IMR-90 (cell line): ENCODE measurements around the gene PADI2.

ENCODE experiments used
- CEBPB ChIP-seq: IDR thresholded peaks from 2 replicates; pipeline ENCODE4 v1.6.1; 2012; ENCODE audit warnings: low read depth, low read length, improper control_type of control experiment
- MXI1 ChIP-seq: IDR thresholded peaks from 2 replicates; pipeline ENCODE4 v1.6.1; 2012; ENCODE audit warnings: low read depth, mild to moderate bottlenecking, low read length, moderate library complexity, borderline replicate concordance
- TF ChIP-seq, protein P1 (sequence below): conservative IDR thresholded peaks from 2 replicates; pipeline ENCODE4 v1.5.1; 2012; ENCODE audit warnings: mild to moderate bottlenecking, low read depth, low read length, improper control_type of control experiment

DNA sequence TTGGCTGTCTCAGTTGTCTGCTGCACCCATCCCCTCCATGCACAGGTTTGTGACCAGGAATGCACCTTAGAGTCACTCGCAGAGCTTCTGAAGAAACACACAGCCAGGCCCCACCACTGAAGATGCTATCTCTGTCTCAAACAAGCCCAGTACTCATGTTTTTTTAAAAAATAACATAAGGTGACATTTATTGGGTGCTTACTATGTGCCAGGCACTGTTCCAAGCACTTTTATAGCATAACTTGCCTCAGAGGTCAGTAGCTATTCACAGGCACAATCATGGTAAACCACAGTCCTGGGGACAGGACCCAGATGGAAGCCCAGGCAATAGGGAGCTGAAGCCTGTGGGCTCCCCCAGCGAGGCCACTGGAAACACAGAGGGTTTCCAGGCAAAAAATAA lies 98.7 kb downstream of the PADI2 start:
- TF ChIP-seq, protein P1, sequence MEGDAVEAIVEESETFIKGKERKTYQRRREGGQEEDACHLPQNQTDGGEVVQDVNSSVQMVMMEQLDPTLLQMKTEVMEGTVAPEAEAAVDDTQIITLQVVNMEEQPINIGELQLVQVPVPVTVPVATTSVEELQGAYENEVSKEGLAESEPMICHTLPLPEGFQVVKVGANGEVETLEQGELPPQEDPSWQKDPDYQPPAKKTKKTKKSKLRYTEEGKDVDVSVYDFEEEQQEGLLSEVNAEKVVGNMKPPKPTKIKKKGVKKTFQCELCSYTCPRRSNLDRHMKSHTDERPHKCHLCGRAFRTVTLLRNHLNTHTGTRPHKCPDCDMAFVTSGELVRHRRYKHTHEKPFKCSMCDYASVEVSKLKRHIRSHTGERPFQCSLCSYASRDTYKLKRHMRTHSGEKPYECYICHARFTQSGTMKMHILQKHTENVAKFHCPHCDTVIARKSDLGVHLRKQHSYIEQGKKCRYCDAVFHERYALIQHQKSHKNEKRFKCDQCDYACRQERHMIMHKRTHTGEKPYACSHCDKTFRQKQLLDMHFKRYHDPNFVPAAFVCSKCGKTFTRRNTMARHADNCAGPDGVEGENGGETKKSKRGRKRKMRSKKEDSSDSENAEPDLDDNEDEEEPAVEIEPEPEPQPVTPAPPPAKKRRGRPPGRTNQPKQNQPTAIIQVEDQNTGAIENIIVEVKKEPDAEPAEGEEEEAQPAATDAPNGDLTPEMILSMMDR = no peak
- TF ChIP-seq MXI1 (no peak), CEBPB (no peak)
